Right cardiac atrium (tissue), 5 donors: ENCODE results near the gene MICA. TPM values are rescaled to one million over a fixed set of nuclear protein-coding genes. Genes with fewer than 3 reads are reported as not detected.

Experiments used
- ATAC-seq, 2 donors: fragments of 200-7000 bp; cut with Tn5 transposase; one replicate each; pipeline versions ENCODE4 v1.8.0 to v1.9.1; 2020; ENCODE audit warnings: moderate library complexity in 2 of 2, mild to moderate bottlenecking in 1 of 2
- DNase-seq, 3 donors: peaks; one replicate each; pipeline ENCODE4 v3.0.0-alpha.2; 2020
- H3K27ac ChIP-seq: one replicate; pipeline ENCODE4 v1.5.1; 2013; ENCODE audit warnings: mild to moderate bottlenecking, low read length, control low read depth, moderate library complexity
- H3K27me3 ChIP-seq: one replicate; pipeline ENCODE4 v1.6.1; 2013; ENCODE audit not compliant: control insufficient read depth, insufficient read depth
- H3K4me1 ChIP-seq: one replicate; pipeline ENCODE4 v1.6.1; 2013; ENCODE audit warnings: low read length; ENCODE audit not compliant: control insufficient read depth, insufficient read depth
- H3K4me3 ChIP-seq: one replicate; pipeline ENCODE4 v1.5.1; 2013; ENCODE audit warnings: low read length, control low read depth
- H3K9me3 ChIP-seq: one replicate; pipeline ENCODE4 v1.6.1; 2013; ENCODE audit warnings: low read length; ENCODE audit not compliant: control insufficient read depth
- WGBS: extraction: QIAGEN DNeasy Blood & Tissue Kit; methylation state at CpG from one replicate; pipeline ENCODE4 v1.1.7; 2013; 5-methylcytosine and 5-hydroxymethylcytosine counted together
- intact Hi-C, 4 donors: fragments of 100-400 bp; cut with DNase I; formaldehyde crosslinking; loops; one replicate each; pipeline versions ENCODE4 v1.11.0 to v1.14.0; 2022 to 2023
- long read RNA-seq, 4 donors: library from polyadenylated mRNA; unstranded; transcript quantifications; one replicate each; pipeline ENCODE4 v2.0.0, GENCODE V29; 2020 to 2021
- polyA plus RNA-seq: library from polyadenylated mRNA; stranded (reverse); fragments of 200-250 nt; gene quantifications from one replicate; pipeline ENCODE4 v1.2.3, GENCODE V29; 2013
- total RNA-seq, 4 donors: library from RNA; stranded (reverse); fragmentation: NEBNext Ultra II Directional; extraction: Animal tissue kit (Norgen Biotek cat#: 25700); gene quantifications; one replicate each; pipeline ENCODE4 v1.2.1, GENCODE V29; 2021
- donor health status: healthy with polysubstance abuse.
- donor health status: DM: no; HTN: yes; CAD: no.
- donor health status: DM: no; HTN: no; CAD: no.
- donor health status: DM: no; HTN: yes; CAD: no; lungs with severe emphysema.
- donor health status: DM: yes; HTN: yes; CAD: no.

MICA gene
- total RNA-seq (10 to 100 TPM; 10.1 to 13.6 (median 11.3) TPM), polyA plus RNA-seq (8.8 TPM)
- long read RNA-seq, donor 1, partial matches to known transcripts: 3 of 6 reads
- long read RNA-seq, donor 1, other reads (novel, unspliced or antisense): 2 of 6 reads
- long read RNA-seq, donor 2, partial matches to known transcripts: 2 of 6 reads
- long read RNA-seq, donor 2, other reads (novel, unspliced or antisense): 3 of 6 reads
- long read RNA-seq, donor 3, transcript MICA-209 (6 exons, 1,386 nt): major isoform, 13 of 22 reads
- long read RNA-seq, donor 3, partial matches to known transcripts: 3 of 22 reads
- long read RNA-seq, donor 3, other reads (novel, unspliced or antisense): 6 of 22 reads
- long read RNA-seq, donor 4, partial matches to known transcripts: 0 of 5 reads
- long read RNA-seq, donor 4, other reads (novel, unspliced or antisense): 2 of 5 reads

- Histone ChIP-seq H3K4me1 (peaks cover 5% of the 10 kb centered on the region), H3K9me3 (no peaks in the 10 kb centered on the region), H3K4me3 (peak within 1 kb of the TSS; percentile 39), H3K27me3 (no peaks in the 10 kb centered on the region), H3K27ac (peak within 1 kb of the TSS; percentile 79)
- ATAC-seq: peak; percentile 85 to 86
- WGBS: under 1% methylated on average over 58 of the region's 58 CpGs
- intact Hi-C loops: no loop called here
- peak; percentile 92 to 96 (median 94) for DNase-seq
Measured at GRCh38 chr6:31403283-31404060, at the start of gene MICA. Gene MICA, plus strand, starts transcription at chr6:31403595. Its CDS starts 38 bp downstream, at chr6:31403633.

- H3K9me3 ChIP-seq: no peaks in the 10 kb centered on the region
- H3K27me3 ChIP-seq: no peaks in the 10 kb centered on the region
- 62% methylated on average over 11 of the region's 11 CpGs for WGBS
- H3K27ac ChIP-seq: no peak overlapping the region
- H3K4me3 ChIP-seq: peak overlapping the region; percentile 6
- intact Hi-C loops: loop anchor here in 3 of 4 donors (5.0 to 10.0 kb wide), 3 partner anchors 80 to 90 kb away; partner anchors contain the start of gene HLA-C (in 1 of the 3)
- peaks cover 3% of the 10 kb centered on the region for H3K4me1 ChIP-seq
- DNase-seq: no peak
- ATAC-seq: no peak
Measured at GRCh38 chr6:31354158-31354863, 49.1 kb upstream of the MICA start.

GRCh38 chr6:31354864-31355582, 48.4 kb upstream of the MICA start:
- no peak overlapping the region for H3K27ac ChIP-seq
- H3K4me1 ChIP-seq: peaks cover 3% of the 10 kb centered on the region
- no peaks in the 10 kb centered on the region for H3K9me3 ChIP-seq
- DNase-seq (no peak), ATAC-seq (no peak)
- intact Hi-C loops: loop anchor here (5.0 to 10.0 kb wide), 4 partner anchors 80 to 90 kb away; partner anchors contain the start of gene HLA-C (in 2 of the 4)
- H3K4me3 ChIP-seq: peak overlapping the region; percentile 73
- H3K27me3 ChIP-seq: no peaks in the 10 kb centered on the region
- 61% methylated on average over 11 of the region's 11 CpGs for WGBS

GRCh38 chr6:31355583-31355948, 47.8 kb upstream of the MICA start:
- peaks cover 3% of the 10 kb centered on the region for H3K4me1 ChIP-seq
- H3K4me3 ChIP-seq: peak overlapping the region; percentile 73
- H3K27ac ChIP-seq: no peak overlapping the region
- ATAC-seq (no peak), DNase-seq (no peak)
- H3K9me3 ChIP-seq: no peaks in the 10 kb centered on the region
- 71% methylated on average over 5 of the region's 5 CpGs for WGBS
- intact Hi-C loops: loop anchor here in 3 of 4 donors (5.0 to 10.0 kb wide), 3 partner anchors 81 to 91 kb away; partner anchors contain the start of gene HLA-C (in 2 of the 3)
- no peaks in the 10 kb centered on the region for H3K27me3 ChIP-seq

GRCh38 chr6:31356216-31356945, 47.0 kb upstream of the MICA start:
- DNase-seq (peak; percentile 58 to 84 (median 65)), ATAC-seq (peak; percentile 58 to 73)
- Histone ChIP-seq H3K4me3 (peak overlapping the region; percentile 73), H3K4me1 (peaks cover 3% of the 10 kb centered on the region), H3K9me3 (no peaks in the 10 kb centered on the region), H3K27me3 (no peaks in the 10 kb centered on the region), H3K27ac (peak overlapping the region; percentile 96)
- intact Hi-C loops: loop anchor here in 3 of 4 donors (5.0 to 10.0 kb wide), 3 partner anchors 82 to 92 kb away; partner anchors contain the start of gene HLA-C (in 2 of the 3)
- 4% methylated on average over 76 of the region's 83 CpGs for WGBS

- peak; percentile 96 to 97 for ATAC-seq
- peak within 1 kb of the TSS; percentile 73 for H3K4me3 ChIP-seq
- under 1% methylated on average over 38 of the region's 39 CpGs for WGBS
- intact Hi-C loops: loop anchor here in 3 of 4 donors (5.0 to 10.0 kb wide), 3 partner anchors 82 to 92 kb away; partner anchors contain the start of gene HLA-C (in 2 of the 3)
- H3K27ac ChIP-seq: peak within 1 kb of the TSS; percentile 96
- no peaks in the 10 kb centered on the region for H3K27me3 ChIP-seq
- H3K4me1 ChIP-seq: peaks cover 3% of the 10 kb centered on the region
- DNase-seq: peak; percentile 88 to 96 (median 90)
- H3K9me3 ChIP-seq: no peaks in the 10 kb centered on the region
Measured at GRCh38 chr6:31356946-31357466, 46.4 kb upstream of the MICA start, which contains the start of gene HLA-B. Gene HLA-B, minus strand, starts transcription at chr6:31357179. Its CDS starts 21 bp downstream, at chr6:31357158.

- ATAC-seq: no peak
- peak overlapping the region; percentile 73 for H3K4me3 ChIP-seq
Measured at GRCh38 chr6:31357886-31358285, 45.5 kb upstream of the MICA start.

GRCh38 chr6:31358302-31358701, 45.1 kb upstream of the MICA start:
- WGBS: 31% methylated on average over 4 of the region's 4 CpGs
- Histone ChIP-seq H3K27me3 (no peaks in the 10 kb centered on the region), H3K4me3 (peak overlapping the region; percentile 73), H3K9me3 (no peaks in the 10 kb centered on the region), H3K4me1 (peaks cover 3% of the 10 kb centered on the region), H3K27ac (no peak overlapping the region)
- intact Hi-C loops: loop anchor here in 3 of 4 donors (5.0 to 10.0 kb wide), 3 partner anchors 84 to 94 kb away; partner anchors contain the start of gene HLA-C (in 2 of the 3)
- DNase-seq (no peak), ATAC-seq (no peak)

More at GRCh38 chr6:31357886-31358285, 45.5 kb upstream of the MICA start:
- Histone ChIP-seq H3K27me3 (no peaks in the 10 kb centered on the region), H3K27ac (no peak overlapping the region), H3K9me3 (no peaks in the 10 kb centered on the region), H3K4me1 (peaks cover 3% of the 10 kb centered on the region)
- 26% methylated on average over 6 of the region's 6 CpGs for WGBS
- intact Hi-C loops: loop anchor here in 3 of 4 donors (5.0 to 10.0 kb wide), 3 partner anchors 83 to 93 kb away; partner anchors contain the start of gene HLA-C (in 2 of the 3)
- no peak for DNase-seq

- Histone ChIP-seq H3K4me3 (no peak overlapping the region), H3K9me3 (no peaks in the 10 kb centered on the region), H3K4me1 (peaks cover 3% of the 10 kb centered on the region), H3K27ac (no peak overlapping the region), H3K27me3 (no peaks in the 10 kb centered on the region)
- ATAC-seq (no peak), DNase-seq (no peak)
- WGBS: 77% methylated on average over 1 of the region's 1 CpG
- intact Hi-C loops: loop anchor here in 3 of 4 donors (5.0 to 10.0 kb wide), 3 partner anchors 85 to 95 kb away; partner anchors contain the start of gene HLA-C (in 2 of the 3)
Measured at GRCh38 chr6:31359581-31359980, 43.8 kb upstream of the MICA start.
